Osteoblast (primary cell): Measurements from ENCODE around the gene TJP3. TPM values are rescaled to one million over a fixed set of nuclear protein-coding genes. Genes with fewer than 3 reads are reported as not detected.

Experiments
- DNase-seq: peaks from one replicate; pipeline ENCODE4 v3.0.0; 2011; ENCODE audit warnings: low spot score, mixed read lengths; ENCODE audit not compliant: insufficient read length; ENCODE audit errors: missing footprints
- H2AFZ ChIP-seq: 2 replicates; pipeline ENCODE4 v1.6.0; 2011; ENCODE audit warnings: mild to moderate bottlenecking, low read length
- H3K27ac ChIP-seq: 2 replicates; pipeline ENCODE4 v1.5.1; 2011; ENCODE audit warnings: mild to moderate bottlenecking, low read depth, low read length, moderate library complexity
- H3K27me3 ChIP-seq: 2 replicates; pipeline ENCODE4 v1.6.0; 2012; ENCODE audit warnings: mild to moderate bottlenecking, control low read depth, inconsistent platforms, low read length, moderate library complexity; ENCODE audit not compliant: insufficient read depth
- H3K36me3 ChIP-seq: 2 replicates; pipeline ENCODE4 v1.5.1; 2011; ENCODE audit warnings: mild to moderate bottlenecking, low read length, control low read depth, moderate library complexity; ENCODE audit not compliant: insufficient read depth
- H3K4me1 ChIP-seq: 2 replicates; pipeline ENCODE4 v1.5.1; 2011; ENCODE audit warnings: mild to moderate bottlenecking, low read length, control low read depth, moderate library complexity; ENCODE audit not compliant: insufficient read depth
- H3K4me2 ChIP-seq: 2 replicates; pipeline ENCODE4 v1.6.0; 2011; ENCODE audit warnings: mild to moderate bottlenecking, low read length; ENCODE audit not compliant: insufficient read depth
- H3K4me3 ChIP-seq: fragments of 200-600 bp; sonication (generic); 3 replicates; pipeline ENCODE4 v1.5.1; 2012; ENCODE audit warnings: mild to moderate bottlenecking, low read length, inconsistent platforms; ENCODE audit not compliant: insufficient read depth
- H3K79me2 ChIP-seq: 2 replicates; pipeline ENCODE4 v1.6.0; 2012; ENCODE audit warnings: mild to moderate bottlenecking, low read length, control low read depth, inconsistent platforms; ENCODE audit not compliant: insufficient read depth
- H3K9me3 ChIP-seq: 2 replicates; pipeline ENCODE4 v1.5.1; 2011; ENCODE audit warnings: low read depth, low read length, control low read depth
- H4K20me1 ChIP-seq: 2 replicates; pipeline ENCODE4 v1.6.0; 2012; ENCODE audit warnings: mild to moderate bottlenecking, low read length, control low read depth; ENCODE audit not compliant: insufficient read depth
- CTCF ChIP-seq: IDR thresholded peaks from 2 replicates; pipeline ENCODE4 v1.5.1; 2011; ENCODE audit warnings: mild to moderate bottlenecking, low read depth, low read length, moderate library complexity; ENCODE audit errors: extremely low read depth
- total RNA-seq: library from RNA; depleted of rRNA; stranded (reverse); fragments of >200 nt; gene quantifications from 2 replicates; pipeline ENCODE4 v1.2.3, GENCODE V29; 2012

The TJP3 gene
- total RNA-seq, 1 donor = not detected

- H3K4me2 ChIP-seq = no peak overlapping the region
Observed at GRCh38 chr19:3759482-3760254, 51.5 kb downstream of the TJP3 start.

GRCh38 chr19:3760871-3761361 lies 52.7 kb downstream of the TJP3 start:
- Histone ChIP-seq H2AFZ (peak overlapping the region; percentile 75), H3K36me3 (peaks cover 19% of the 10 kb centered on the region), H3K4me2 (peak overlapping the region; percentile 95), H3K27ac (peak overlapping the region; percentile 82), H3K79me2 (peaks cover 29% of the 10 kb centered on the region), H3K27me3 (no peaks in the 10 kb centered on the region), H3K4me1 (peaks cover 14% of the 10 kb centered on the region), H4K20me1 (no peaks in the 10 kb centered on the region), H3K4me3 (peak overlapping the region; percentile 90), H3K9me3 (no peaks in the 10 kb centered on the region)
- TF ChIP-seq CTCF = no peak
- no peak for DNase-seq

More at GRCh38 chr19:3759482-3760254, 51.5 kb downstream of the TJP3 start:
- H2AFZ ChIP-seq = no peak overlapping the region
- no peaks in the 10 kb centered on the region for H3K27me3 ChIP-seq
- no peaks in the 10 kb centered on the region for H4K20me1 ChIP-seq
- no peak overlapping the region for H3K27ac ChIP-seq
- DNase-seq = no peak
- H3K9me3 ChIP-seq = no peaks in the 10 kb centered on the region
- H3K79me2 ChIP-seq = peaks cover 27% of the 10 kb centered on the region
- H3K4me3 ChIP-seq = no peak overlapping the region
- peaks cover 14% of the 10 kb centered on the region for H3K4me1 ChIP-seq
- peaks cover 14% of the 10 kb centered on the region for H3K36me3 ChIP-seq
- TF ChIP-seq CTCF = no peak

GRCh38 chr19:3761382-3762129 lies 53.4 kb downstream of the TJP3 start, which contains the start of gene APBA3:
APBA3 (minus strand) TSS chr19:3761692; CDS start chr19:3760264, 1,428 bp downstream.
- peak; percentile 64 for TF ChIP-seq CTCF
- peak; percentile 99 for DNase-seq
- Histone ChIP-seq H3K27me3 (no peaks in the 10 kb centered on the region), H3K79me2 (peaks cover 29% of the 10 kb centered on the region), H3K4me3 (peak within 1 kb of the TSS; percentile 96), H3K27ac (peak within 1 kb of the TSS; percentile 99), H4K20me1 (no peaks in the 10 kb centered on the region), H3K4me1 (peaks cover 14% of the 10 kb centered on the region), H2AFZ (peak within 1 kb of the TSS; percentile 96), H3K9me3 (no peaks in the 10 kb centered on the region), H3K36me3 (peaks cover 18% of the 10 kb centered on the region), H3K4me2 (peak within 1 kb of the TSS; percentile 95)

GRCh38 chr19:3762130-3762473 lies 53.9 kb downstream of the TJP3 start:
- Histone ChIP-seq H3K4me3 (peak overlapping the region; percentile 96), H2AFZ (peak overlapping the region; percentile 96), H3K4me1 (peaks cover 14% of the 10 kb centered on the region), H3K27ac (peak overlapping the region; percentile 99), H3K9me3 (no peaks in the 10 kb centered on the region), H3K4me2 (peak overlapping the region; percentile 95), H3K27me3 (no peaks in the 10 kb centered on the region), H4K20me1 (no peaks in the 10 kb centered on the region), H3K36me3 (peaks cover 17% of the 10 kb centered on the region), H3K79me2 (peaks cover 29% of the 10 kb centered on the region)
- TF ChIP-seq CTCF = no peak
- DNase-seq = no peak
